ENCODE results near the gene PIGQ.

PIGQ gene

DNA sequence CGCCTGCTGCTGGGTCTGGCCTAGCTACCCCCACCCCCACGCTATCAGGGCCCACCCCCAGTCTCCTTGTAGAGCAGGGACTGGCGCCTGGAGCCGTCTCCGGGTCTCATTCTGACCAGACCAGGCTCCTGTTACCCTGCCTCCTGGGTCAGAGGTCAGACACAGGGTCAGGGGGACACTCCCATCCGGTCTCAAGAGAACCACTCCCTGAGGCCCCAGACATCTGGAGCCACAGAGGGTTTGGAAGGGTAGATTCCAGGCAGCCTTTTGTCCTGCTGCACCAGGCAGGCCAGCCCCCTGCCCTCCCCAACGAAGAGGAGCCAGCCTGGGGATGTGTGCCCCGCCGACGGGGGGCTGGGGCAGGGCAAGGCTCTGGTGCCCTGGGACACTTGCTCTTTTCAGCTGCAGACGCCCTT lies 60.1 kb downstream of the PIGQ start:
- in situ Hi-C loops (cut with MboI; ENCODE audit: low sequenced_read_pairs) = no loop called here
- DNase-seq (ENCODE audit: low spot score in 2 of 2) = no peak
- Histone ChIP-seq H3K4me3 (no peak overlapping the region), H3K36me3 (replicated peaks) (peaks cover 15% of the 10 kb centered on the region; the same call in 1 of the 2 replicates), H3K9me3 (no peaks in the 10 kb centered on the region), H3K27me3 (ENCODE audit: low read depth) (no peaks in the 10 kb centered on the region), H3K4me1 (no peaks in the 10 kb centered on the region)

DNA sequence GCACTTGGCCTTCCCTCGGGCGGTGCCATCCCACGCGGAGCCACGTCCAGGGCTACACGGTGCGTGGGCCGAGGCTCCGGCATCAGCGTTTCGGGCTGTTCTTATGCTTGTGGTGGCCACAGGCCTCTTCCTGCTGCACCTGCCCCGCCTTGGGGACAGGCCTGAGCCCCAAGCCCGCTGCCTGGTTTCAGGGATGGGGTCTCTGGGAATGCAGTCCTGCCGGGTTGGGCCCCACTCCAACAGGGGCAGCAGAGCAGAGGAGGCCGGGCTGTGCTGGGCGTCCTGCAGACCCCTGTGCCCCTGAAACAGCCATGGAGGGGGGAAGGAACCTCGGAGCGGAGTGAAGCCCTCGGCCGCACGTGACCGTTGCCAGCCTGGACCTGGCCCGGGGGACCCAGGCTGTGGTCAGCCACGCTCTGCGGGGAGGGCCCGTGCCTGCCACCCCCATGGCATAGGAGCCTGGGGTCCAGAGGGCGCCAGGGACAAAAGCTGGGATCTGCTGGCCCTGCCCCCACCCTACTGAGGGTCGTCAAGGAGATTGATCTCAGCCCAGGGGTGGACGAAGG lies 60.6 kb downstream of the PIGQ start:
- Histone ChIP-seq H3K9me3 (no peaks in the 10 kb centered on the region), H3K4me3 (no peak overlapping the region), H3K27me3 (ENCODE audit: low read depth) (no peaks in the 10 kb centered on the region), H3K36me3 (replicated peaks) (peaks cover 15% of the 10 kb centered on the region; the same call in 1 of the 2 replicates), H3K4me1 (no peaks in the 10 kb centered on the region)
- no peak for DNase-seq (ENCODE audit: low spot score in 2 of 2)
- in situ Hi-C loops (cut with MboI; ENCODE audit: low sequenced_read_pairs) = no loop called here

DNA sequence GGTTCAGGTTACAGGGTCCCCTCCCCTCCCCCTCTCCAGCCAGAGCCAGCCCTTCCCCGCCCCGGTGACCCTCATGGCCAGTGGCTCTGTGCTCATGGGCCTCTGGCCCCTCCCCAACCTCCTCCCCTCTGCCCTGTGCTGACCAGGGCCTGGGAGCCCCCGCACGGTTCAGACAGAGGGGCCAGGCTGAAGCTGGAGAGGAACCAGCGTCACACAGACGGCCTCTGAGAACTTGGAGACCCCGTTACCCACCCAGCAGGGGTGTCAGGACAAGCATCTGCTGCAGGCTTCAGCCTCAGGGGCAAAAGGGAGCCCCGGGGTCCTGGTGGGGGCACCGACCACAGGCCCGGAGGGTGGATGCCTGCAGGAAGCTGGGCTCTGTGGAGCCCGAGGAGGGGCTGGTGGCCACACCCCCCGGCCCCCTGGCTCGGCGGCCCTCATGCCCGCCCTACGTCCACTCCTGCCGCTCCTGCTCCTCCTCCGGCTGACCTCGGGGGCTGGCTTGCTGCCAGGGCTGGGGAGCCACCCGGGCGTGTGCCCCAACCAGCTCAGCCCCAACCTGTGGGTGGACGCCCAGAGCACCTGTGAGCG lies 61.1 kb downstream of the PIGQ start, which contains the start of gene WFIKKN1:
Gene WFIKKN1, plus strand, starts transcription at position 171 of the 591 bp plus-strand sequence. Its CDS starts 269 bp downstream, at position 440.
- H3K36me3 ChIP-seq (replicated peaks) = peaks cover 18% of the 10 kb centered on the region
- no peaks in the 10 kb centered on the region for H3K4me1 ChIP-seq
- no peaks in the 10 kb centered on the region for H3K9me3 ChIP-seq
- no peak for DNase-seq (ENCODE audit: low spot score in 2 of 2)
- H3K27me3 ChIP-seq (ENCODE audit: low read depth) = no peaks in the 10 kb centered on the region
- in situ Hi-C loops (cut with MboI; ENCODE audit: low sequenced_read_pairs) = no loop called here
- no peak within 1 kb of the TSS for H3K4me3 ChIP-seq

DNA sequence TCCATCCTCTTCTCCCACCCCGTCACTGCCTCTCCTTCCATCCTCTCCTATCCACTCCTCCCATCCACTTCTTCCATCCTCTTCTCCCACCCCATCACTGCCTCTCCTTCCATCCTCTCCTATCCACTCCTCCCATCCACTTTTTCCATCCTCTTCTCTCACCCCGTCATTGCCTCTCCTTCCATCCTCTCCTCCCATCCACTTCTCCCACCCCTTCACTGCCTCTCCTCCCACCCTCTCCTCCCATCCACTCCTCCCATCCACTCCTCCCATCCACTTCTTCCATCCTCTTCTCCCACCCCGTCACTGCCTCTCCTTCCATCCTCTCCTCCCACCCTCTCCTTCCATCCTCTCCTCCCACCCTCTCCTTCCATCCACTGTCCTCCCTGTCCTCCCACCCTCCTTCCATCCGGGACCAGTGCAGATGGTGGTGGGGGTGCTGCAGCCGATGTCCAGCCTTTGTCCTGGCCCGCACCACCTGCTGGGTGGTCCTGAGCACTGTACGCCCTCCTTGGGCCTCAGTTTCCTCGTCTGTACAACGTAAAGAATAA lies 62.1 kb downstream of the PIGQ start:
- Histone ChIP-seq H3K4me3 (no peak overlapping the region), H3K9me3 (no peaks in the 10 kb centered on the region), H3K36me3 (replicated peaks) (peaks cover 19% of the 10 kb centered on the region), H3K4me1 (no peaks in the 10 kb centered on the region), H3K27me3 (ENCODE audit: low read depth) (no peaks in the 10 kb centered on the region)
- DNase-seq (ENCODE audit: low spot score in 2 of 2) = no peak
- in situ Hi-C loops (cut with MboI; ENCODE audit: low sequenced_read_pairs) = no loop called here

DNA sequence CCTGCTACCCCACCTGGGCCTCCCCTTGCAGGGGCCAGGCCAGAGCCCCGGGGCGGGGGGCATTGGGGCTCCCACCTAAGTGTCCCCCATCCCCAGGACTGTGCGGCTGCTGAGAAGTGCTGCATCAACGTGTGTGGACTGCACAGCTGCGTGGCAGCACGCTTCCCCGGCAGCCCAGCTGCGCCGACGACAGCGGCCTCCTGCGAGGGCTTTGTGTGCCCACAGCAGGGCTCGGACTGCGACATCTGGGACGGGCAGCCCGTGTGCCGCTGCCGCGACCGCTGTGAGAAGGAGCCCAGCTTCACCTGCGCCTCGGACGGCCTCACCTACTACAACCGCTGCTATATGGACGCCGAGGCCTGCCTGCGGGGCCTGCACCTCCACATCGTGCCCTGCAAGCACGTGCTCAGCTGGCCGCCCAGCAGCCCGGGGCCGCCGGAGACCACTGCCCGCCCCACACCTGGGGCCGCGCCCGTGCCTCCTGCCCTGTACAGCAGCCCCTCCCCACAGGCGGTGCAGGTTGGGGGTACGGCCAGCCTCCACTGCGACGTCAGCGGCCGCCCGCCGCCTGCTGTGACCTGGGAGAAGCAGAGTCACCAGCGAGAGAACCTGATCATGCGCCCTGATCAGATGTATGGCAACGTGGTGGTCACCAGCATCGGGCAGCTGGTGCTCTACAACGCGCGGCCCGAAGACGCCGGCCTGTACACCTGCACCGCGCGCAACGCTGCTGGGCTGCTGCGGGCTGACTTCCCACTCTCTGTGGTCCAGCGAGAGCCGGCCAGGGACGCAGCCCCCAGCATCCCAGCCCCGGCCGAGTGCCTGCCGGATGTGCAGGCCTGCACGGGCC lies 62.9 kb downstream of the PIGQ start:
- Histone ChIP-seq H3K27me3 (ENCODE audit: low read depth) (no peaks in the 10 kb centered on the region), H3K9me3 (no peaks in the 10 kb centered on the region), H3K4me3 (no peak overlapping the region), H3K4me1 (peaks cover 5% of the 10 kb centered on the region; the same call in 1 of the 2 replicates), H3K36me3 (replicated peaks) (peaks cover 19% of the 10 kb centered on the region)
- DNase-seq (ENCODE audit: low spot score in 2 of 2) = no peak
- in situ Hi-C loops (cut with MboI; ENCODE audit: low sequenced_read_pairs) = no loop called here

DNA sequence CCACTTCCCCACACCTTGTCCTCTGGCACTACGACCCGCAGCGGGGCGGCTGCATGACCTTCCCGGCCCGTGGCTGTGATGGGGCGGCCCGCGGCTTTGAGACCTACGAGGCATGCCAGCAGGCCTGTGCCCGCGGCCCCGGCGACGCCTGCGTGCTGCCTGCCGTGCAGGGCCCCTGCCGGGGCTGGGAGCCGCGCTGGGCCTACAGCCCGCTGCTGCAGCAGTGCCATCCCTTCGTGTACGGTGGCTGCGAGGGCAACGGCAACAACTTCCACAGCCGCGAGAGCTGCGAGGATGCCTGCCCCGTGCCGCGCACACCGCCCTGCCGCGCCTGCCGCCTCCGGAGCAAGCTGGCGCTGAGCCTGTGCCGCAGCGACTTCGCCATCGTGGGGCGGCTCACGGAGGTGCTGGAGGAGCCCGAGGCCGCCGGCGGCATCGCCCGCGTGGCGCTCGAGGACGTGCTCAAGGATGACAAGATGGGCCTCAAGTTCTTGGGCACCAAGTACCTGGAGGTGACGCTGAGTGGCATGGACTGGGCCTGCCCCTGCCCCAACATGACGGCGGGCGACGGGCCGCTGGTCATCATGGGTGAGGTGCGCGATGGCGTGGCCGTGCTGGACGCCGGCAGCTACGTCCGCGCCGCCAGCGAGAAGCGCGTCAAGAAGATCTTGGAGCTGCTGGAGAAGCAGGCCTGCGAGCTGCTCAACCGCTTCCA lies 63.7 kb downstream of the PIGQ start:
- Histone ChIP-seq H3K36me3 (replicated peaks) (peaks cover 19% of the 10 kb centered on the region), H3K27me3 (ENCODE audit: low read depth) (no peaks in the 10 kb centered on the region), H3K4me1 (peaks cover 5% of the 10 kb centered on the region; the same call in 1 of the 2 replicates), H3K9me3 (no peaks in the 10 kb centered on the region), H3K4me3 (no peak overlapping the region)
- no peak for DNase-seq (ENCODE audit: low spot score in 2 of 2)
- in situ Hi-C loops (cut with MboI; ENCODE audit: low sequenced_read_pairs) = no loop called here
